Activated CD4-positive, alpha-beta memory T cell treated with anti-CD3 and anti-CD28 coated beads for 36 hours (primary cell): ENCODE results near the gene COPB1. TPM values are rescaled to one million over a fixed set of nuclear protein-coding genes. Genes with fewer than 3 reads are reported as not detected.
A peak's percentile ranks its signal among the peaks of the same experiment; 100 is the strongest.

Source experiments
- CTCF ChIA-PET: fragments of 350-600 bp; sonication (Branson Sonifier 250); formaldehyde crosslinking; loops from one replicate; lab custom pipeline; 2021; ENCODE audit warnings: antibody characterized with exemption, inconsistent platforms; lab: Charles Lee
- POLR2A ChIA-PET: fragments of 350-600 bp; sonication (Branson Sonifier 250); formaldehyde crosslinking; loops from one replicate; lab custom pipeline; 2021; ENCODE audit warnings: antibody characterized with exemption; lab: Charles Lee
- DNase-seq: peaks from one replicate; pipeline ENCODE4 v3.0.0-alpha.2; 2020
- H3K27ac Mint-ChIP-seq: one replicate; pipeline ENCODE4 v1.8.0; 2021; ENCODE audit warnings: mixed read lengths
- H3K27me3 Mint-ChIP-seq: one replicate; pipeline ENCODE4 v1.8.0; 2021; ENCODE audit warnings: mixed read lengths
- H3K36me3 Mint-ChIP-seq: one replicate; pipeline ENCODE4 v1.8.0; 2021; ENCODE audit warnings: mixed read lengths
- H3K4me1 Mint-ChIP-seq: one replicate; pipeline ENCODE4 v1.8.0; 2021; ENCODE audit warnings: low read depth, mixed read lengths
- H3K4me3 Mint-ChIP-seq: one replicate; pipeline ENCODE4 v1.8.0; 2021; ENCODE audit warnings: mild to moderate bottlenecking, mixed read lengths
- H3K9me3 Mint-ChIP-seq: one replicate; pipeline ENCODE4 v1.8.0; 2021; ENCODE audit warnings: mixed read lengths
- intact Hi-C: fragments of 100-400 bp; cut with micrococcal nuclease; formaldehyde crosslinking; loops from one replicate; pipeline ENCODE4 v1.15.1; 2023
- total RNA-seq, 2 experiments: library from RNA; stranded (reverse); gene quantifications; one replicate each; pipeline ENCODE4 v1.2.3, GENCODE V29; 2021

COPB1 gene
- total RNA-seq, 2 experiments from 2014 or later, result 107 to 108 TPM

DNA sequence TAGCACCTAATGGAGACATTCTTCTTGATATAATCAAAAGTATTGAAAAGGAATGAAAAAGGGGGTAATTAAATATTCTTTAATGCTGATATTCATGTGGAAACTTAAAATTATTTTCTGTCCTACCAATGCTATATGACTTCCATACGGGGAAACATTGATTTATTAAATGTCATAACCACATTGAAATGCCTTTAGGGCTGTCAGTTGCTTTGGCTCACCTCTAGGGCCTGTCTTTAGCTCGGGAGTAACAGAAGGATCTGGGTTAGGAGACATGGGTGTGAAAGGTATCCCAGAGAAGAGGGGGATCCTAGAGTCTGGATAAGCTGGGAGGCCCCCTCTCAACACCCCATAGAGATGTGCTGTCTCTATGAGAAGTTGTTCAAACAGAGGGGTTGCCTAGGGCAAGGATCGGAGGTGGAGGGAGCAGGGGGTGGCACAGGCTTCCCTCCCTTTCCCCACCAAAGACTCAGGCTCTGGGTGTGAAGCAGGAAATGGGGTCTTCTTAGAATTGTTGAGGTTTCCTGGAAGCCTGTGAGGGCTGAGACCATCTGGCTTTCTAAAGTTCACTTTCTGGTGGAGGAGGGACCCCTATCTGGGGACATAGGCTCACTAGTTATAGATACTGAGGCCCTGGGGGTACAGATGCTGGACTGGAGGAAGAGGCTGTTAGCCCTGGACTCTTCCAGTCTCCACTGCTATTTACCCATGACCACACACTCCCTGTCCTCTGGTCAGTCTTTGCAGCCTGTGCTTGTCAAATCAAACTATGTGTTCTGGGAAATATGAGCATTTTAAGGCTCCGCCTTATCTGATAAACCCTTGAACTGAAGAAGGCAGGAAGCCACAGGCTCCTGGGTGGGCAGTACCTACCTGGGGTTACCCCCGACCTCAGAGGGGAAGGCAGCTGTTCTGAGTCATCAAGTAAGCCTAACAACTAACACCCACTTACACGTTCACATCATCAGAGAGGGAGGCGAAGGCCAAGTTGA lies 84.8 kb downstream of the COPB1 start:
- no peak overlapping the region for H3K4me3 Mint-ChIP-seq
- POLR2A ChIA-PET, result interaction anchor here (0.5 to 0.6 kb wide), 2 partner anchors 48 to 127 kb away, joined by 3 read pairs; no protein-coding TSS in a partner anchor

DNA sequence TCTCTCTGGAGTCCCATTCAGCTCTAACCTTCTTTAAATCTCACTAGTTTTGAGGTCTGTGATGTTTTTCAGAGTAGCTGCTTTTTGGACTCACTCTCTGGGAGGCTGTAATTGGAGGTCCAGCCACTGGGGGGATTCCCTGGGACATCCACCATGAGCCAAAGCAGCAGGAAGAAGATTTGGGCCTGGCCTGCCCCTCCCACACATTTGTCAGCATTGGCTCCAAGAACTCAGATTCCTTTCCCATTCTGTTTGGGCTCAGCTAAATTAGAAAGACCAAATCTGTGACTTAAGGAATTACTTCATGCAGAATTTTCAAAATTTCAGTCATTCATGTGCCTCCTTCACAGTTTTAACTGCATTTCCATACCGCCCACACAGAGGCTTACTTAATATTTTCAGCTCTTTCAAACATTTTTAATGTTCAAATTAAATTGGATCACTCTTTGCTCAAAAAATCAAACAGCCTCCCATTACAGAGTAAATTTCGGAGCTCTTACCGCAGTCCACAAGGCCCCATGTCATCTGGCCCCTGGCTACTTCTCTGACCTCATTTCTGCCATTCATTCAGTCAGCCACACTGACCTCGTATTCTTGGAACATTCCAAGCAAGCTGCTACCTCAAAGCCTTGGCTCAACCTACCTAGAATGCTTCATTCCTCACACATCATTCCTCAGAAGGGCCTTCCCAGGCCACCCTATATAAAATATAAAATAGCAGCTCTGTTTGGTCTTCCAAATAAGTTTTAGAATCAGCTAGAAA lies 86.1 kb downstream of the COPB1 start:
- intact Hi-C loops, result loop anchor here (2.0 to 5.0 kb wide), 2 partner anchors 34 to 113 kb away; no protein-coding TSS in a partner anchor
- H3K4me1 Mint-ChIP-seq, result peaks cover 35% of the 10 kb centered on the region
- no peaks in the 10 kb centered on the region for H3K27me3 Mint-ChIP-seq
- H3K36me3 Mint-ChIP-seq, result no peaks in the 10 kb centered on the region
- ChIA-PET POLR2A (interaction anchor here (0.9 kb wide), 1 partner anchor 38 kb away, joined by 3 read pairs; no protein-coding TSS in a partner anchor), CTCF (interaction anchor here (0.6 to 3.1 kb wide), 7 partner anchors 23 to 495 kb away, joined by 3 to 11 read pairs (median 4); no protein-coding TSS in a partner anchor)
- H3K27ac Mint-ChIP-seq, result no peak overlapping the region
- peak; percentile 37 for DNase-seq
- no peaks in the 10 kb centered on the region for H3K9me3 Mint-ChIP-seq
- H3K4me3 Mint-ChIP-seq, result no peak overlapping the region

More for the DNA sequence above, 84.8 kb downstream of the COPB1 start:
- Mint-ChIP-seq H3K27me3 (no peaks in the 10 kb centered on the region), H3K4me1 (peaks cover 35% of the 10 kb centered on the region), H3K27ac (peak overlapping the region; percentile 78), H3K36me3 (no peaks in the 10 kb centered on the region), H3K9me3 (no peaks in the 10 kb centered on the region)
- DNase-seq, result peak; percentile 88
- CTCF ChIA-PET, result interaction anchor here (1.0 to 4.6 kb wide), 6 partner anchors 11 to 107 kb away, joined by 3 to 25 read pairs (median 5); no protein-coding TSS in a partner anchor
- intact Hi-C loops, result loop anchor here (1.0 to 5.0 kb wide), 5 partner anchors 33 to 114 kb away; partner anchors contain the start of gene RRAS2

DNA sequence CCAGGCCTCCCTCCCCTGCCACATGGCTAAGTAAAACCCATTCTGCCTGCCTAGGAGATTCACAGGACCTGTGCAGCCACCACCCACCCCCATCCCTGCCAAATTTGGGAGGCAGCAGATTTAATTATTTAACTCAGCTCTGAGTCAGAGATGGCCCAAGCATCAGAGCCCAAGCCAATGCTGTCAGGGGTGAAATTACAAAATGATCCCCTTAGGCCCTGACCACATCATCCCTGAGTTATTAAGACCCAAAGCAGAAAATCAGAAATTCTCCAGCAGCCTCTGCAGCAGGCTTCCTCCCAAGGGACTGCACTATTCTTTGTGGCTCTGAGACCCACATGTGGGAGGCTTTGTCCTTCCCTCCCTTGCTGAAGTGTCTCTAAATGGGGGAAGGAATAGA lies 87.8 kb downstream of the COPB1 start:
- peaks cover 33% of the 10 kb centered on the region for H3K4me1 Mint-ChIP-seq
- no peaks in the 10 kb centered on the region for H3K9me3 Mint-ChIP-seq
- no peaks in the 10 kb centered on the region for H3K36me3 Mint-ChIP-seq
- CTCF ChIA-PET, result interaction anchor here (2.2 to 3.1 kb wide), 2 partner anchors 43 to 111 kb away, joined by 9 to 11 read pairs; no protein-coding TSS in a partner anchor
- H3K27ac Mint-ChIP-seq, result no peak overlapping the region
- no peak for DNase-seq
- POLR2A ChIA-PET, result no interaction called here
- intact Hi-C loops, result loop anchor here (5.0 kb wide), 1 partner anchor 35 kb away; no protein-coding TSS in a partner anchor
- H3K4me3 Mint-ChIP-seq, result no peak overlapping the region
- H3K27me3 Mint-ChIP-seq, result no peaks in the 10 kb centered on the region

DNA sequence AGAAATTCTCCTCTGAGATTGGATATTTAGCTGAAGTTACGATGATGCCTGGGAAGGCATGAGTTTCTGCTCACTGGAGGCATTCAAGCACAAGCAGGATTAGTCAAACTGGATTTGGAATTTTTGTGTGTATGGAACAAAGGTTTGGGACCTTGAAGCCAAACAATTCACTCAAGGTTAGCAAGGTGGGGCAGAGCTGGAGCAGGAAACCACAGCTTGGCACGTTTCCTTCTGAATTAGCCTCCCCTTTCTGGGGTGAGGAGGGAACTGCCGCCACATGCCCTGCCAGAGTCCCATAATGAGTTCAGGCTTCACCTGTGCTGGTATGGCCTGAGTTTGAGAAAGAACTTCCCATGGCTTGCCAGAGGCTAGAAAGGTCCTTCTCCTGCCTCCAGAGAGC lies 89.7 kb downstream of the COPB1 start:
- H3K4me1 Mint-ChIP-seq, result peaks cover 19% of the 10 kb centered on the region
- intact Hi-C loops, result loop anchor here (5.0 kb wide), 1 partner anchor 37 kb away; no protein-coding TSS in a partner anchor
- CTCF ChIA-PET, result no interaction called here

DNA sequence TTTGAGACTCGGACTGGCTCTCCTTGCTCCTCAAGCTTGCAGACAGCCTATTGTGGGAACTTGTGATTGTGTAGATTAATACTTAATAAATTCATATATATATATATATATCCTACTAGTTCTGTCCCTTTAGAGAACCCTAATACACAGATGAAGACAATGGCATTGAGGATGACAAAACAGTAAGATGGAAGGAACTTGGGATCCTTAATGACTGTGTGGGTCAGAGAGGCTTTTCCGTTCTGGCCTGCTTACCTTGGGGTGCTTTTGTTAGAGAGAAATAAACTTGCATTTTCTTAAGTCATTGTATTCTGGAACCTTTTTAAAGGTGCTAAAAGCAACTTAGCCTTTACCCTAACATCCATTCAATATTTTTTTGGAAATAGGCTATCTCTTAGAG lies 91.0 kb downstream of the COPB1 start:
- ChIA-PET POLR2A (no interaction called here), CTCF (no interaction called here)
- Mint-ChIP-seq H3K4me3 (no peak overlapping the region), H3K9me3 (no peaks in the 10 kb centered on the region), H3K36me3 (no peaks in the 10 kb centered on the region), H3K4me1 (peaks cover 8% of the 10 kb centered on the region), H3K27ac (no peak overlapping the region), H3K27me3 (no peaks in the 10 kb centered on the region)
- DNase-seq, result no peak
- intact Hi-C loops, result no loop called here

More for the DNA sequence above, 89.7 kb downstream of the COPB1 start:
- no peaks in the 10 kb centered on the region for H3K9me3 Mint-ChIP-seq
- H3K27me3 Mint-ChIP-seq, result no peaks in the 10 kb centered on the region
- H3K36me3 Mint-ChIP-seq, result no peaks in the 10 kb centered on the region
- POLR2A ChIA-PET, result no interaction called here
- H3K27ac Mint-ChIP-seq, result no peak overlapping the region
- DNase-seq, result no peak
- H3K4me3 Mint-ChIP-seq, result no peak overlapping the region

Other genes with a start within 250 kb of the COPB1 start
- gene RRAS2, start 140.6 kb downstream of the COPB1 start, total RNA-seq, result 10 to 100 TPM; 37.7 to 39.5 TPM
- 100 to 1,000 TPM; 332 to 339 TPM for gene PSMA1, start 20.6 kb upstream of the COPB1 start, total RNA-seq
- gene PDE3B, start 144.0 kb upstream of the COPB1 start, total RNA-seq, result 10 to 100 TPM; 21.6 to 21.8 TPM